ENCODE measurements around the gene CIBAR2. TPM values are rescaled to one million over a fixed set of nuclear protein-coding genes. Genes with fewer than 3 reads are reported as not detected.

Gene CIBAR2
- total and polyA plus RNA-seq, 9 of the 15 experiments (the other 6 are each of a cell fraction or from before 2014, with no cell fraction given): not detected

- Histone ChIP-seq H3K36me3 (ENCODE audit: control insufficient read depth, insufficient read depth, low read length) (no peaks in the 10 kb centered on the region), H3K9me1 (ENCODE audit: control insufficient read depth, insufficient read depth, low read length) (no peaks in the 10 kb centered on the region), H3K4me1 (replicated peaks in 1 of 2; ENCODE audit: control insufficient read depth in 2 of 2, insufficient read depth in 2 of 2, low read length in 2 of 2) (peaks cover 9 to 22% of the 10 kb centered on the region in 2 experiments), H3K9ac (ENCODE audit: insufficient read depth in 1 of 2, low read depth in 2 of 2, low read length in 2 of 2) (no peak overlapping the region; a peak in 1 of 4 replicates), H2AFZ (ENCODE audit: low read depth, low read length) (no peak overlapping the region), H3K27ac (ENCODE audit: extremely low read depth, low read depth, low read length) (no peak overlapping the region), H4K20me1 (replicated peaks; ENCODE audit: control insufficient read depth, insufficient read depth, low read length) (no peaks in the 10 kb centered on the region; the same call in 1 of the 2 replicates), H3K27me3 (ENCODE audit: control insufficient read depth in 2 of 2, insufficient read depth in 2 of 2, low read length in 2 of 2) (peaks cover 13 to 39% of the 10 kb centered on the region in 2 experiments; a peak in 3 of 5 replicates), H3K9me3 (replicated peaks; ENCODE audit: control insufficient read depth, insufficient read depth, low read depth, low read length) (peaks cover 3% of the 10 kb centered on the region; the same call in 1 of the 2 replicates), H3K4me3 (no peak overlapping the region), H3K4me2 (ENCODE audit: insufficient read depth, low read length) (no peak overlapping the region), H3K79me2 (ENCODE audit: control insufficient read depth, insufficient read depth, low read length) (no peaks in the 10 kb centered on the region)
- TF ChIP-seq ZFP36 (IDR thresholded peaks at IDR 0.05; ENCODE audit: low read depth, low read length, partially characterized antibody) (peak; percentile 63), RBM25 (IDR thresholded peaks at IDR 0.05; ENCODE audit: low read depth, low read length, severe bottlenecking) (peak; percentile 80), ELK3 (CRISPR knock-in tag; IDR thresholded peaks at IDR 0.05) (no peak), KDM1A (IDR thresholded peaks at IDR 0.05) (peak in 1 of 2 experiments; percentile 33; a peak in 1 of 4 replicates), BCOR (IDR thresholded peaks at IDR 0.05) (peak; percentile 78), FOXK1 (CRISPR knock-in tag; IDR thresholded peaks at IDR 0.05; ENCODE audit: borderline replicate concordance) (no peak)
- TF ChIP-seq, protein P1, sequence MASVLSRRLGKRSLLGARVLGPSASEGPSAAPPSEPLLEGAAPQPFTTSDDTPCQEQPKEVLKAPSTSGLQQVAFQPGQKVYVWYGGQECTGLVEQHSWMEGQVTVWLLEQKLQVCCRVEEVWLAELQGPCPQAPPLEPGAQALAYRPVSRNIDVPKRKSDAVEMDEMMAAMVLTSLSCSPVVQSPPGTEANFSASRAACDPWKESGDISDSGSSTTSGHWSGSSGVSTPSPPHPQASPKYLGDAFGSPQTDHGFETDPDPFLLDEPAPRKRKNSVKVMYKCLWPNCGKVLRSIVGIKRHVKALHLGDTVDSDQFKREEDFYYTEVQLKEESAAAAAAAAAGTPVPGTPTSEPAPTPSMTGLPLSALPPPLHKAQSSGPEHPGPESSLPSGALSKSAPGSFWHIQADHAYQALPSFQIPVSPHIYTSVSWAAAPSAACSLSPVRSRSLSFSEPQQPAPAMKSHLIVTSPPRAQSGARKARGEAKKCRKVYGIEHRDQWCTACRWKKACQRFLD (CRISPR knock-in tag; IDR thresholded peaks at IDR 0.05): no peak
- ChIA-PET POLR2A (no interaction called here), CTCF (ENCODE audit: low intra/inter-chr PET ratio) (interaction anchor here (0.6 kb wide), 1 partner anchor 380 kb away, joined by 4 read pairs; no protein-coding TSS in a partner anchor)
- in situ Hi-C loops (cut with MboI) (no loop called here), intact Hi-C loops (cut with micrococcal nuclease) (no loop called here)
- no peak for ATAC-seq
- DNase-seq (ENCODE audit: extremely low read depth in 1 of 4, low spot score in 3 of 4): no peak
- 19% methylated on average over 3 of the region's 3 CpGs for WGBS (ENCODE audit: insufficient coverage, low coverage, missing lambda C conversion rate)
- no peak for FAIRE-seq
- BruUV-seq (replicated peaks): no TSS peak
Observed at GRCh38 chr16:85127379-85127723, 15.1 kb upstream of the CIBAR2 start.

All from K562 (cell line).